CD1c-positive myeloid dendritic cell (primary cell): ENCODE measurements around the gene SIGMAR1.
"Not testable (repeated sequence)": the region's sequence is repeated elsewhere in the genome, so short reads cannot be mapped to it uniquely, and the experiment has no call there.

Source experiments
- DNase-seq: peaks from one replicate; pipeline ENCODE4 v3.0.0-alpha.2; 2016; ENCODE audit errors: extremely low spot score

The SIGMAR1 gene

DNA sequence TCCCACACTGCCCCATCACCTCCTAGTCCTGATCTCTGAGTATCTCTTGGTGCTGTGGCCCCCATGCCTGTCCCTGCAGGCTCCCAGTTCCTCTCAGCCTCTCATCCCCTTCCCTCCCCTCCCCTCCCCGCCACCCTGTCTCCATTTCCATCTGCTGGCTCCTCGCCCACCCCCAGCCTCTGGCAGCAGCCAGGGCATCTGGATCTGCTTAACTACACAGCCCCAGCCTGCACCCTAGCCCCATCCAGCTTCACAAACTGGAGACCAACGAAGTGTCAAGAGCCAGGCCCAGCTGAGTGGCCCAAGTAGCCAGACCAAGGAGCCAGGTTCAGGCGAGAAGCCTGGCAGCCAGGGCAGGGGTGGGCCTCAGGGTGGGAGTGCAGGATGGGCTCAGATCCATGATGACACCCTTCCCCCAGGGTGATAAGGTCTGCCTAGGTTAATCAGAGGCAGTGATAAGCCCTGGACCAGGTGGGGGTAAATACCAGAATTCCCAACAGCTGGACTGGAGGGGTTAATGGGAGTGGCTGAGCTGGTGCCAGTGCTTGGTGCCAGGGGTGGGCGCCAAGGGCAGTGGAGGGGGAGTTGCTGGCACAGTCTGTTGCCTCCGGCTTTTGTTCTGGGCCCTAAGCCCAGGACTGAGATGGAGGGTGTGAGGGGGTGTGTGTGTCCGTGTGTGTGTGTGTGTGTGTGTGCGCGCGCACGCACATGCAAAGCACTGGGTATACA is 16.9 kb upstream of the SIGMAR1 start:
- no peak for DNase-seq

DNA sequence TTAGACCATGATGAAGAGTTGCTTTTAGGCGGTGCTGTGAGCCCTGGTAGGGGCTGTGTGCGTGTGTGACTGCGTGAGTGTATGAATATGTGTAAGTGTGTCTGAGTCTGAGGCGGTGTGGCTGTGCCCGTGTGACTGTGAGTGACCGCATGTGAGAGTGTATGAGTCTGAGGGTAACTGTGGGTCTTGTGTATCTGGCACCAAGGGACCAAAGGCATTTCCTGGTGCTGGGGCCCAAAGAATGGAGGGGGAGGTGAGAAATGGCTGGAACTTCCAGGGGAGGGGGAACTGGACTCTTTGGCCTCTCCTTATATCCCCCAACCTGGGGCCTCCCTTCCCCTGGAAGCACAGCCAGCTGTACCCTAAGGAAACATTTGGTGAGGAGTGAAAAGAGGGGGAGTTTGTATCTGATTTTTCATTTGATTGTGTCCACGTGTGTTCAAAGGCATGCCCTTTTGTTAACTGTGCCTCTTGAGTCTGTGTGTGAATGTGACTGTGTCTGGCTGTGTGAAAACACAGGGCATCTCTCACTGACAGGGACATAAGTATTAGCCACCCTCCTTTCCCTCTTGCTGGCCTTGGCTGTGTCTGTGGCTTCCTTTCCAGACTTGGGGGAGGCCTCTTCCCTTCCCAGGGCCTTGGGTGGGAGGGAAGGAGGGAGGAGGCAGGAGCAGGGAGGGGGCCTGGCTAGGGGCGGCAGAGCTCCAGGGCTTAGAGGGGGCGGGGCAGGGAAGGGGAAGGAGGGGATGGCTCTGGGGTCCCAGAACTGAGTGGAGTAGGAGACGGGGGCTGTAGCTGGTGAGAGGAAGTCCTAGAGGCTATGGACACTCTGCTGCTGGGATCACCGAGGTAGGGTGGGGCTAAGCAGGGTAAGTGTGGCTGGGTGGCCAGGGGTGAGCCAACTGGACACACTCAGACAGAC is 15.8 kb upstream of the SIGMAR1 start:
- DNase-seq = no peak

DNA sequence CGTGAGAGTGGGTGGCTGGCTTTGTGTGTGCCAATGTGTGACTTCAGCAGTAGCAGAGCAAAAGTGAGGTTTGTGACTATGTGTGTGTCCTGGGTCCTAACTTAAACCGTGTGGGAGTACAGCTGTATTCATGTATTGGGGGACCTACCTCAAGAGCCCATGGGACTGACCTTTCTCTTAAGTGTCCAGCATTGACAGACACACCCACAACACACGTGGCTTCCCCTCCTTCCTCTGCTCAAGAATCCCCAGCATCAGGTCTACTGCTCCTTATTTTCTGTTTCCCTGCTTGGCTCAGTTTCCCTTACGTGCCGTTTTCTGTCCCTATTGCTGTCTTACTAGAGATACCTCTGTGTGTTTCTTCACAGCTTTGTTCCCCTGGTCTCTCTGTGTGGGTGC is 15.0 kb upstream of the SIGMAR1 start:
- no peak for DNase-seq

DNA sequence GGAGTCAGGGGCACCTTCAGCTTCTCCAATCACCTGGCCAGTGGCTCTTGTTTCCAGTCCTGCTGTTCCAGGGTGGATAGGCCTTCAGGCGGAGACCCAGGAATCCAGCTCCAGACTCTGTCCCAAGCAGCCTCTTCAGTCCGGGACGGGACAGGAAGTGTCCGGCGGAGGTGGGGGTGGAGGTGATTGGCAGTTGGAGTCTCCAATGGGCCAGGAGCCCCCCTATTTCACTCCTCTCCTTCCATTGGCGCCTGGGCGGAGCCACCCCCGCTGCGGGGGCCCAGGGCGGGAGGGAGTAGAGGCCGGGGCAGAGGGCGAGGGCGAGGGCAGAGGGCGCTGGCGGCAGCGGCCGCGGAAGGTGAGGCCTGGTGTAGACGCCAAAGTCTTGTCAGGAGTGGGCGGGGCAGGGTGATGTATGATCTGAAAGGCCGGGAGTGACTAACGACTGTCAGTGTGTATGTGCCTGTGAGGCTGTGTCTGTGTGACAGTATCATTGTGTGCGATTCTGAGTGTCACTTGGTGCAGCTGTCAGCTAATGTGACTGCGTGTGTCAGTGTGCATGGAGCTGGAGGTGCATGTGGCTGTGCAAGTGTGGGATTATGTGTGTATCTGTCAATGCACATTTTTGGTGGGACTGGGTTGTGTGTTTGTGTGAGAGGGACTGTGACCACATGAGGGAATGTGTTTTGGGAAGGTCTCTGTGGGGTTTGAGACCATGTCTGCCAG is 14.5 kb upstream of the SIGMAR1 start, which contains the start of gene IL11RA:
IL11RA (plus strand) TSS at position 310 of the 726 bp plus-strand sequence. CDS start 3,033 bp downstream, outside the sequence.
- DNase-seq = peak; percentile 60

DNA sequence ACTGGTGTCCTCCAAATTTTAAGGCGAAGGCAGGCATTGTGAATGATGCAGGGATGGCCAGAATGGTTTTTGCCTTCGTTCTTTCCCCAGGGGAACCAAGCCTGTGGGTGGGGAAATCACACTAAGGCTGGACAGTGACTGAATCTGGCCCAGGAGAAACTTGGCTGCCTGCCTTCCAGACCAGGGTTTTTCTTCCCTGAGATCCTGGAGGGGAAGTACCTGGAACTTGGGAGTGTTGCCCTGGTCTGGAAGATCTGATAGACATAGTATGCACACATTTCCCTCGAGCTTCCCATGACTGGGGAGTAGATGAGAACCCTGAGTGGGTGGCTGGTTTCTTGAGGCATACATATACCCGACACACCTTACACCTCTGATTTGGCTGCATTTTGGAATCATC is 13.7 kb upstream of the SIGMAR1 start:
- DNase-seq = no peak

DNA sequence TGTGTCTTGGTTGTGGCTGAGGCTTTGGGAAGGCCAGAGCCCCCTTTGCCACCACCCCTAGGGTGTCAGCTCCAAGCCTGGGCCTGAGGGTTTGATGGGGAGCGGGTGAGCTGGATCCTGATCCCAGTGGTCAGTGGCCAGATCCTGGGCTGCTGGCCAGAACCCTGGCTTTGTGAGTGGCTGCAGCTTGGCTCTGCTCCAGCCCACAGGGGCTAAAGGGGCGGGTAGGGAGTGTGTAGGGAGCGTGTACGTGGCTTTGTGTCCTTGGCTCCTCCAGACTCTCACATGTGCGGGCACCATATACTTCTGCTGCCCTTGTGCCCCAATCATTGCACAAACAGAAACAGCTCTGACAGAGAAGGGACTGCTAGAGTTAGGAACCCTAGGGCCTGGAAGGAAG is 13.2 kb upstream of the SIGMAR1 start:
- DNase-seq = no peak

DNA sequence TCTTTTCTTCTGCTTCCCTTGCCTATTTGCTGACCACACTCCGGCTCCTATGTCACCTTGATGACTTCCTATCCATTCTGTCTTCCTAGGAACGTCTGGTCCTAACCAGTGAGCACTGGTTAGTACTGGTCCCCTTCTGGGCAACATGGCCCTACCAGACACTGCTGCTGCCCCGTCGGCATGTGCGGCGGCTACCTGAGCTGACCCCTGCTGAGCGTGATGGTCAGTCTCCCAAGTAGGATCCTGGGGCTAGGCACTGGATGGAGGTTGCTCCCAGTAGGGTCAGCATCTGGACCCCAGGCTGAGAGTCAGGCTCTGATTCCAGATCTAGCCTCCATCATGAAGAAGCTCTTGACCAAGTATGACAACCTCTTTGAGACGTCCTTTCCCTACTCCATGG is 11.1 kb upstream of the SIGMAR1 start:
- no peak for DNase-seq

DNA sequence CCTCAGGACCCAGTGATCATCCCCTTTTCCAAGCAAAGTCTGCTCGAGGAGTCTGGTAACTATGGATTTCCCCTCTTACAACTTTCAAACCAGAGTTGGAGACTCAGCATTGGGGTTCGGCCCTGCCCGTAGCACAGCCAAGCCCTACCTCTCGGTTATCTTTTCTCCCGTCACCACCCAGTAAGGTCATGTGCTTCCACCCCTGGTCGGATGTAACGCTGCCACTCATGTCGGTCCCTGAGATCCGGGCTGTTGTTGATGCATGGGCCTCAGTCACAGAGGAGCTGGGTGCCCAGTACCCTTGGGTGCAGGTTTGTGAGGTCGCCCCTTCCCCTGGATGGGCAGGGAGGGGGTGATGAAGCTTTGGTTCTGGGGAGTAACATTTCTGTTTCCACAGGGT is 10.1 kb upstream of the SIGMAR1 start:
- DNase-seq = no peak

DNA sequence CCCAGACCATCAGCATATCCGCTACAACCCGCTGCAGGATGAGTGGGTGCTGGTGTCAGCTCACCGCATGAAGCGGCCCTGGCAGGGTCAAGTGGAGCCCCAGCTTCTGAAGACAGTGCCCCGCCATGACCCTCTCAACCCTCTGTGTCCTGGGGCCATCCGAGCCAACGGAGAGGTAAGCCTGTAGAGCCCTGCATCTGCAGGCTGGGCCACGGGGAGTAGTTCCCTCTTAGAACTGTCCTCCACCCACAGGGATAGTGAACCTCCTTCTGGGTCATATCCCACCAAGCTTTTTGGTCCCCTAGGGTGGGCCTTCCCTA is 9.5 kb upstream of the SIGMAR1 start:
- DNase-seq = peak; percentile 16

DNA sequence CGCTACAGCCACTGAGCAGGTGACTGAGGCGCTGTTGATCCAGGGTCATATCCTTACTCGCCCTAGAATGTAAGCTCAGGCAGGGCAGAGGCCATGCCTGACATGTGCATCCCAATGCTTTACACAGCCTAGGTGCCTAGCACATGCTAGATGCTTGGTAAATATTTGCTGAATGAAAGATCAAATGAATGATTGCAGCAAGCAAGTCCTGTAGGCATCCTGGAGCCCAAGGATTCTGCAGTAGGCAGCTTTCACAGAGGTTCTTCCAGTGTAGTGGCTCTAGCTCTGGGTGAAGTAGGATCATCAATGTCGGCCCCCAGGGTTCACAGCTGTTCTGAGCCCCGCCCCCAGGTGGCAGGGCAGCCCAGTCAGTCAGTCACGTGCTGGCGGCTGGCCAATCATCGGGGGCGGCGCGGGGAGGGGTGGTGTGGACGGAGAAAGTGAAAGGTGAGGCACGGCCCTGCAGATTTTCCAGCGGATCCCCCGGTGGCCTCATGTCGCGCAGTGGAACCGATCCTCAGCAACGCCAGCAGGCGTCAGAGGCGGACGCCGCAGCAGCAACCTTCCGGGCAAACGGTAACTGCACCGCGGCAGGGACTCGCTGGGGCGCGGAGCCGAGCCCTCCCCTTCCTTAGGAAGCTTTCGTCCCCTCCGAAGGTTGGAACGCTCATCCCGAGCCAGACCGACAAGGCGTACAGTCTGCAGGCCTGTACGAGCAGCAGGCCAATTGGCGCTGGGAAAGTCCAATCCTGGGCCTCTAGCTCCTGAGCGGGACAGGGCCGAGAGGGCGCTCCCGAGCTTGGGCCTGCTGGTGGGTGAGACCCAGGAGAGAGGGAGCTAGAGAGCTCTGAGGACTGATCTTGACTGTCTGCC is 8.9 kb upstream of the SIGMAR1 start, which contains the start of gene GALT:
GALT (plus strand) TSS at position 465 of the 873 bp plus-strand sequence; CDS start at position 495, 30 bp downstream.
- DNase-seq = peak; percentile 93

DNA sequence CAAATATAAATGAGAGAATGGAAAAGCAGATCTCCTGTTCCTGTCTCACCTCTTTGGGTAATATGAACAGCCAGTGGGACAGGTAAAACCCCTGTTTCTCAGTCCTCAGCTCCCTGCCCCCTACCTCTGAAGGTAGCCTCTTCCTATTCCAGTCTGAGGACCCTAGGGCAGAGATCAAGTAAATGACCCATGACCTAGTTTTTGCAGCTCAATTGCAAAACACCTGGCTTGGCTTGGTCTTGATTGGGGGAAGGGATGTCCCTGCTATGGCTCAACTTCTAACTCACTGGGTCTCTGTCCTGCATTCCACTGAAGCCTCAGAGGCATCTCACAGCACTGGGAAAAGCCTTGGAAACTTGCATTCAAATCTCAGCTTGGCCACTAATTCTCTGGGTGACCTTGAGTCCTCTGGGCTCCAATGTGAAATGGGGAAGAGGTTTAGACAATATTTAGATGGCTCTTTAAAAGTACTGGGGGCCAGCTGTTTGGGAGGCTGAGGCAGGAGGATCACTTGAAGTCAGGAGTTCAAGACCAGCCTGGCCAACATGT is 7.3 kb upstream of the SIGMAR1 start:
- no peak for DNase-seq

DNA sequence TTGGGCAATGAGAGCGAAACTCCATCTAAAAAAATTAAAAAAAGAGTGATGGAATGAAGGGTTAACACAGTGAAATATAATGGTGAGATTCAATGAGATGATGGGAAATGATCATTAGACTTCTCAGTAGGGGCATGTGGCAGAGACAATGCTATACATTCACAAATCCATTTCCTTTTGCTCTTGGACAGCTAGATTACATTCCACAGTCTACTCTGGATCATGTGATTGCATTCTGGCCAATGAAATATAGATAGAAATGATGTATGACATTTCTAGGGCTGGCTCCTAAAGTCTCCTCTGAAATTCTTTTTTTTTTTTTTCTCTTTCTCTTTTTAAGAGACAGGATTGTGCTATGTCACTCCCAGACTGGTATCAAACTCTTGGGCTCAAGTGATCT is 5.1 kb upstream of the SIGMAR1 start:
- DNase-seq = no peak

DNA sequence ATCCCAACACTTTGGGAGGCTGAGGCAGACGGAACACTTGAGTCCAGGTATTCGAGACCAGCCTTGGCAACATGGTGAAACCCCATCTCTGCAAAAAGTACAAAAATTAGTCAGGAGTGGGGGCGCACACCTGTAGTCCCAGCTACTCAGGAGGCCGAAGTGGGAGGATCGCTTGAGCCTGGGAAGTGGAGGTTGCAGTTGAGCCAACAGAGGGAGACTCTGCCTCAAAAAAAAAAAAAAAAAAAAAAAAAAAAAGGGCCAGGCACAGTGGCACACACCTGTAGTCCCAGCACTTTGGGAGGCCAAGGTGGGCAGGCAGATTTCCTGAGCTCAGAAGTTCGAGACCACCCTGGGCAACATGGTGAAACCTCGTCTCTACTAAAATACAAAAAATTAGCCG is 1.7 kb upstream of the SIGMAR1 start:
- not testable (repeated sequence) for DNase-seq

DNA sequence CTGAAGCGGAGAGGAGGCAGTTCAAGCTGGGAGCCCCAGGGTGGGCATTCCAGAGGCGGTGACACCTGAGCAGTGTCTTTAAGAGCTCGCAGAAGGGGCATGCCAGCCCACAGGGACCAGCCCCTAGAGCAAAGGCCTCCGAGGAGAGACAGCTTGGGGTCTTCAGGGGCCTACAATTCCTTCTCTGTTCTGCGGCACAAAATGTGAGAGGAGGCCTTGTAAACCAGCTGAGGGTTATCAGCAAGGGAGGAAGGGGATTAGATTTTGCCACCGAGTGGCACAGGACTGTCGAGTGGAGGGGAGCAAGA is 505 bp upstream of the SIGMAR1 start:
- DNase-seq = no peak

DNA sequence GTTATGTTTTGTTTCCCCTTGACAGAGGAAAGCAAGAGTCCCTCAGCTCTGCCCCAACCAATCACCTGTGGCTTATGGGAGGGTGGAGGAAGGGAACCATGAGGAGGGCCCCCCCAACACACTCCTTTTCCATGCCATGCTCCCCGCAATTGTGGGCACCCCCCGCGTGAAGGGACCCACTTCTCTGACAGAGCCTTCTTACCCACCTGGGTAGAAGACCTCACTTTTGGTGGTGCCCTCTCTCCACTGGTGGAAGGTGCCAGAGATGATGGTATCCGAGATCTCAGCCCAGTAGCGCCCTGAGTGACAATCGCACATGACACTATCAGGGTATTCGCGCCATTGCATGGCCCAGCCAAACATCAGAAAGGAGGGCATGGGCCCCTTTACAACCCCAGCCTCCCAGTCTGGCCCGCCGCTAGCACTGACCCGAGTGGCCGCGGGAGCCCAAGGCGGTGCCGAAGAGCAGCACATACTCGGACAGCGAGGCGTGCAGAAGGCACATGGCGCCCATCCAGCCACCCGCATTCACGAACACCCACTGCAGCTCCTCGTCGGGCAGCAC is 714 bp downstream of the SIGMAR1 start:
- no peak for DNase-seq

DNA sequence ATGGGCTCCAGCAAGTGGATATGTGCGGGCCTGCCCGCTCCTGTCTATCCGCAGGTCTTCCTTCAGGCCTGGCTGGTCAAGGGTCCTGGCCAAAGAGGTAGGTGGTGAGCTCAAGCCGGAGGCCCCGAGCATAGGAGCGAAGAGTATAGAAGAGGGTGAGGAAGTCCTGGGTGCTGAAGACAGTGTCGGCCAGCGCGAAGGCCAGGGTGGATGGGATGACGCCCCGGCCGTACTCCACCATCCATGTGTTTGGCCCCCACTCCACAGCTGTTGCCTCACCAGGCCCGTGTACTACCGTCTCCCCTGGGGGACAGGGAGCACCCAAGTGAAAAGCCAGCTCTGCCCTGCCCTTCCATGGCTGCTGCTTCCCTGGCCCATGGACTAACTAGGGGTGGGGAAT is 2.0 kb downstream of the SIGMAR1 start:
- no peak for DNase-seq

DNA sequence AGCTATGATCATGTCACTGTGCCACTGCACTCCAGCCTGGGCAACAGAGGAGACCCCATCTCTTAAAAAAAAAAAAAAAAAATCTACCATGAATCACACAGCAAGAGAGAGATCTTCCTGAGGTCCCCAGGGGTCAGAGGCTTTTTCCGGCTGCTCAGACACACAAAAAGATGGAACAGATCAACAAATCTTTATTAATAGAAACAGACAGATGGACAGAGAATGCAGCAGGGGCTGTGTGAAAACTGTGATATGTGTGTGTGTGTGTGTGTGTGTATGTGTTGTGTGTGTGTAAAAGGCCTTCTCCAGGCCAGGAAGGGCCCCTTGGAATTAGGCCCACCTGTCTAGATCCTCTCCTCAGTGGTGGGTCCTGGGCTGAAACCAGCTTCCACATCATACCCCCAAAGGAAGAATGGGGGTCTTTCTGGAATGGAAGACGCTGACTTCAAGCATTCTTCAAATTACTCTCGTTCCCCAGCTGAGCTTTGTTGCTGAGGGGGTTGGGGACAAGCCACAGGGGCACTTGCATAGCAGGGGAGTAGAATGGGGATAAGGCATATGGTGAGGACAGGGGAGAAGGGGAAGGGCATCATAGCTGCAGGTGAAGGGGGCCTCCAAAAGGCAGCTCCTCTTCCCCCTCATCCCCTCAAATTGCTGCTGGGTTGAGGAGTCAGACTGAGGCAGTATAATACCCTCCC is 2.9 kb downstream of the SIGMAR1 start:
- DNase-seq = no peak

DNA sequence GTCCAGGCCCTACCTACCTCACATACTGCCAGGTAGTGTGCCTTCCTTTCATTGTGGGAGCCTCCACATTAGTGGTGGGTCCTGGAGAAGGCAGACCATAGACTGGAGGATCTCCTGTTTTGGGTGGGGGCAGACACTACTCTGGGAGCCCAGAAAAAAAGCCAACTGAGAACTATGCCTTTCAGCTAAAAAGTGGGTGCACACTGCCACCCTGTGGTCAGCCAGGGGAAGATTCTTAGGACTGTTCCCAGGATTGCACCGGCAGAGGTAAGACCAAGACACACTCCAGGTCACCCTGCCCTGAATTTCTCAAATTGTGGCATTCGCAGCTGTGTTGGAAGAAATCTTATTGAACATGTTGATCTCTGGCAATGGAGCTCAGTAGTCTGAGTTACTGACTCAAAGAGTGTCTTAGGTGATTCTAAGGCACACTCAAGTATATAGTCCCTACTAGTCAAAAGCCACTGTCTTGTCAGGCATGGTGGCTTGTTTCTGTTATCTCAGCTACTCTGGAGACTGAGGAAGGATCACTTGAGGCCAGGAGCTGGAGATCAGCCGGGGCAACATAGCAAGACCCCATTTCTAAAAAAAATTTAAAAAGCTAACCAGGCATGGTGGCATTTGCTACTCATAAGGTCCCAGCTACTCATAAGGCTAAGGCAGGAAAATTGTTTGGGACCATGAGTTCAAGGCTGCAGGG is 3.6 kb downstream of the SIGMAR1 start:
- peak; percentile 77 for DNase-seq

DNA sequence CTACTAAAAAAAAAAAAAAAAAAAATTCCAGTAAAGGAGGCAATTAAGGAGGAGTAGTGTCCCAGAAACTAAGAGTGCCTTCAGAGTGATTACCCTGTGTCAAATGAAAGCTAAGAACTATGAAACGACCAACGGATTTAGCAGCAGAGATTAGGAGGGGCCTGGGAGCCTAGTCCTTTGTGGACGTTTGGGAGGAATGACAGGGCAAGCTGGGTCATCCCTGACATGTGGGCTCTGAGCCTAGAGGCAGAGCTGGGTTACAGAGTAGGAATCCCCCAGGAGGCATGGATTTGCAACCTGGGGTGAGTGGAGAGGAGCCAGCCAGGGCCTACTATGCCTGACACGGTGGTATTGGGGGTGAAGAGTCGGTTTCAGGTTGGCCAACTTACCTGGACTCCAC is 4.4 kb downstream of the SIGMAR1 start:
- DNase-seq = no peak
